Measurements from ENCODE around the gene COL4A2.

Gene COL4A2

DNA sequence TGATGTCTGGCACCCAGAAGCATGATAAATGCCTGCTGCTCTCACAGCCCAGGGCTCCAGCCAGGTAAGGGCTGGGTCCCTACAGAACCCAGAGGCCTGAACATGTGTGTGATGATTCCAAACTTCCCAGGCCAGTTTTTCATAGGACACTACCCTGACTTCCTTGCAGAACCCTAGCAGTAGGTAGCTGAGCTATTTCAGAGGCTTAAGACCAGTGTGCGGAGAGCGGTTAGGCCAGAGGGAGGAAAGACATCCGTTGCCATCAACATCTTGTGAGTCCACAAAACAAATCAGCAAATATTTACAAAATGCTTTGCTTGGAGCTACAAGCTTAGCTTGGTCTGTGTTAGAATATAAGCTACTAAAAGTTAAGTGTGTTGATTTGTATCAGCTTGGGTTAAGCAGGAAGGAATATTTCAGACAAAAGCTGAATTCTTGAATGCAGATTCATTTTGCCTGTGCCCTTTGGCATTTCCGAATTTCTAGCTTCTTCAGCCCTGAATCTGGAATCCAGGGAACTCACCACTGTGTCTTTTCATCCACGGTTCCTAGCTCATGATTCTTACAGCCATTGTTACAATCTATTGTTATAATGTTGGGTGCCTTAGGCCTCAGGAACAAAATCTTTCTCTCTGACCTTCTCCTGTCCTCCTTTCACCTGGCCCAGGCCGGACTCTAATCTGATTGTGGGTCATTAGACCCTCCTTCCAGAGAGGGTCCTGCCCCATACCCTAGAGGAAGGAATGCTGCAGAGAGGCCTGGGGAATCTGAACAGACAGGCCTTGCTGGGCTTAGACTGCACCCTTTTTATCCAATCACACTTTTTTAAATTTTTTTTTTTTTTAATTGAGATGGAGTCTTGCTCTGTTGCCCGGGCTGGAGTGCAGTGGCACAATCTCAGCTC lies 242.1 kb downstream of the COL4A2 start:
- DNase-seq = no peak

DNA sequence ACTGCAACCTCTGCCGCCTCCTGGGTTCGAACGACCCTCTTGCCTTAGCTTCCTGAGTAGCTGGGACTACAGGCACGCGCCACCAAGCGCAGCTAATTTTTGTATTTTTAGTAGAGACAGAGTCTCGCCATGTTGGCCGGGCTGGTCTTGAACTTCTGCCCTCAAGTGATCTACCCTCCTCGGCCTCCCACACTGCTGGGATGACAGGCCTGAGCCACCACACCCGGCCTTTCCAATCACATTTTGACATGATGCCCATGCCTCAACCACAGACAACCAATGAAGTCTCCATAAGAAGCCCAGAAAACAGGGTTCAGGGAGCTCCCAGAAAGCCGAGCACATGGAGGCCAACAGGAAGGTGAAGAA lies 242.7 kb downstream of the COL4A2 start:
- no peak for DNase-seq

DNA sequence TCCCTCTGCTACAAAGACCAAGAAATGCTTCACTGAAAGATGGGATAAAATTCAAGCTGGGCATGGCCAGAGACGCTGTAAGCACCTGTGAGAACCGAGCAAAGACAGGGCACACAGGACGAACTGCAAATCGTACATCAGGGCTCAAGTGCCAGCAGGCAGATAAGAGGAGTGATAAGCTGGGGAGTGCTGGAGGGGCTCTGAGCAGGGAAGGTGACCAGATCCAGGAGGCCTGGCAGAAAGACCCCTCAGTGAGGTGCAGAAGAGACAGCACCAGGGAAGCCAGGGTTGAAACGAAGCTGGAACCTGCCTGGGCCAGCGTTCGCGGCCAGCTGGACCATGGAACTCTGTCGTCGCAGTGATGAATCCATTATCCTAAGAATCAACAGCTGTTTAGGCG lies 244.2 kb downstream of the COL4A2 start:
- DNase-seq = no peak

DNA sequence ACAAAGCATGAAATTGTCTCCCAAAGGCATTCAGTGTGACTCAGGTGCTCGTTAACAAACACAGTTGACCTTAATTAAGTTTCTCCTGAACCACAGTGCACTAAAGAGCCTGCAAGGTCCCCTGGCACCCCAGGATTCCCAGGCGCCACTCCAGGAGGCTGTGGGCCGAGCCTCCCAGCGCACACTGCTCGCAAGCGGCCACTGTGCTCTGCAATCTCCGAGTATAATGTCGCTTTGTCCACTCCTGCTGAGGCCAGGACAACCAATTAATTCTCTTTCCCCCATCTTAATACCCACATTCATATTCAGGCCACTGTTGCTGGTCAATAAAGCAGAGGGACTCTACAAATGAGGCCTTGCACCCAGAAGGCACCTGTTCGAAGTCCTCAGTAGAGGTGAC lies 245.7 kb downstream of the COL4A2 start:
- no peak for DNase-seq

DNA sequence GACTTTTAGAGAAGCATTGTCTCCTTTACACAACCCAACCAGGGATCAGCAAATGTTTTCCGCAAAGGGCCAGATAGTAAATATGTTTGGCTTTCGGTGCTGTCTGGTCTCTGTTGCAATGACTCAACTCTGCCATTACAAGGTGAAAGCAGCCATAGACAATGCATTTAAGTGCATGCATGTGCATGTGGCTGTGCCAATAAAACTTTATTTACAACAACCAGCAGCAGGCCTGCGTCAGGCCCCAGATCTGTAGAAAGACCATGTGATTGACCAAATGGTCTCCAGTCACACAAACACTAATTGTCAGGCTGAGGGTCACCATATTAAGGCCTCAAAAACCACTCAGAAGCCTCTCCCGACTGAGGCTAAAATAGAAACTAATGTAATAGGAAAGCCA lies 246.3 kb downstream of the COL4A2 start:
- no peak for DNase-seq

DNA sequence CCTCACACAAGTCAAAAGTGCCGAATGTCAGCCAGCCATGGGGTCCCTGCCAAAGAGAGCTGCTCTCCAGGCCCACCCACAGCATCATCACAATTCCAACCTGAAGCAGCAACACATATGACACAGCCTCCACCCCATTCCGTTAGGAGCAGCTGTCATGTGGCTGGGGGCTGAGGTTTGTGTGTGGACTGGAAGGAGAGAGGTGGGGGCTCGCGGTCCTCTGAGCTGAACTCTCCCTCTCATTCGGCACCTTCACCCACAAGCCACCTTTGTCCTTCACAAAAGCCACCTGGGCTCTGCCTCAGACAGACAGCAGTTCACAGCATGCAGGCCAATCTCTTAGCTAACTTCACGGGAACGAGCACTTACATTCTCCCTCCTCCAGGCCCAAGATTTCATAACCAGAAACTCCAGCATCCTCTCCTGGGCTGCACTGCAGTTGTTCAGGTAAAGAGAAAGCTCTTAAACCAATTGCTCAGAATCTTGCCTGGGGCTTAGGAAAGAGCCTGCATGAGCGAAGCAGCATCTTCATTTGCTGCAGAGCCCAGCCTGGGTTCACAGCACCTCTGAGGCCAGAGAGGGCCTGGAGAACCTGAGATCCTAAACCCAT lies 247.2 kb downstream of the COL4A2 start:
- no peak for DNase-seq

DNA sequence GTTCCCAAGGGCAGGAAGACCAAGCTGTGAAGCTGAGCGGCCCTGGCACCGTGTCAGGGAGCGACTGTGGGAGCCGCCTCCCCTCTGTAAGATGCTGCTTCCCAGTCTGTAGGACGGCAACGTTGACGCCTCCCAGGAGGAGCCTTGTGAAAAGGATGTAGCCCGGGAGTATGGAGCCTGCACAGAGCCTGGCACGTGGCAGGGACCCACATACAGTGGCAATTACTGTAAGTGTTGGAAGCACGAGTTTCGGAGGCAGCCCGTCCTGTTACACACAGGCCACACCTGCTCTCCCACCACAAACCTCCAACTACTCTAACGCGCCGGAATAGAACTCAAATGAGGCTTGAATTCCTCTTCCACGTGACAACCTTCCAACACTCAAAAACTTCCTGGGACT lies 247.9 kb downstream of the COL4A2 start:
- DNase-seq = no peak

DNA sequence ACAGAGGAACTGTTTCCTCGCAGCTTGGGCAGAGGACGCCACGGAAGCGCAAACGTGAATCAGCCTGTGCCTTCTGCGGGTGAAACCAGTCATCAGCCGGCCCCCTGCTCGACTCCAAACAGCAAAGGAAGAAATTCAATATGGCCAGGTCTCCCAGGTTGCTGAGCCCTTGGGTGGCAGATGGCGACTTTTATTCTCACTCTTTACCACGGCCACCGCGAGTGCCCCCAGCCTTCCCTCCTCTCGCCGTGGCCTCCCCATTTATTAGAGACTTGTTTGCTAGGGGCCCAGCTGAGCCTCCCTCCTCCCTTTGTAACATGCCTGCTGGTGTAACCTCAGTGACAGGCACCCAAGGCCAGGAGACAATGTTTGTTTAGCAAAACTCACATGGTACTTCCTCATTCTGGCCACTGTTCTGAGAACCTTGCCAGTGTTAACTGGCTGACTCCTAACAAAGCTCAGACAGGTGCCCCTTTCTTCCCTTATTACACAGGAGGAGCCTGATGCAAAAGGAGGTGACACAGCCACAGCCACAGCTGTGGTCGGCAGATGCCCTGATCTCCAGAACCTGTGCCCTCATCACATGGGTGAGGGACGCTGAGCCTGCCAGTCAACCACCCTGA lies 248.6 kb downstream of the COL4A2 start:
- DNase-seq = no peak

DNA sequence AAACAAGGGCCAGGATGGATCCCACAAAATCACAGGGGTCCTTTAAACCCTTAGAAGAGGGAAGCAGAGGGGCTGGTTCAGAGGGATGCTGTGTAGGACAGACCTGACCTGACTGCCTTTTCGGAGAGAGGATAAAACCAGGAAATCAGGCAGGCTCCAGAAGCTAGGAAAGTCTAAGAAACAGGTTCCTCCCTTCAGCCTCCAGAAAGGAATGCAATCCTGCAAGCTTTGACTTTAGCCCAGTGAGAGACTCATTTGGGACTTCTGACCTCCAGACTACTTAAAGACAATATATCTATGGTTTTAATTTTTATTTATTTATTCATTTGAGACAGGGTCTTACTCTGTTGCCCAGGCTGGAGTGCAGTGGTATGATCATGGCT lies 249.1 kb downstream of the COL4A2 start:
- DNase-seq = no peak

DNA sequence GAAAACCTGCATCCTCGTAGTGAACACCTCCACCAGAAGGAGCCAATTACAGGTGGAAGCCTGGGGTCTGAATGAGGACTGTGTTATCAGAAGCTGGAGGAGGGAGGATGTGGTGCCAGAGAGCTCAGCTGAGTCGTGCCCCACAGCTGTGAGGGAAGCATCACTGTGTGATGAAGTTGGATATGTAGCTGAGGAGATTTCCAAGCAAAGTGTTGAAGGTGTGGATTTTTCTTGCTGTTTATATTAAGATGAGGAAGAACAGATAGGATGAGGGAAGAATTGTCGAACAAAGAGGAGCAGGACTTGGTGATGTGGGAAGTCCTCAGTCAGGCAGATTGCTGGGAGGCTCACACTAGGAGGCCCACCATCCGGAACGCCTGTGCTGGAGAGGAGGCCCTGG lies 250.0 kb downstream of the COL4A2 start:
- no peak for DNase-seq

DNA sequence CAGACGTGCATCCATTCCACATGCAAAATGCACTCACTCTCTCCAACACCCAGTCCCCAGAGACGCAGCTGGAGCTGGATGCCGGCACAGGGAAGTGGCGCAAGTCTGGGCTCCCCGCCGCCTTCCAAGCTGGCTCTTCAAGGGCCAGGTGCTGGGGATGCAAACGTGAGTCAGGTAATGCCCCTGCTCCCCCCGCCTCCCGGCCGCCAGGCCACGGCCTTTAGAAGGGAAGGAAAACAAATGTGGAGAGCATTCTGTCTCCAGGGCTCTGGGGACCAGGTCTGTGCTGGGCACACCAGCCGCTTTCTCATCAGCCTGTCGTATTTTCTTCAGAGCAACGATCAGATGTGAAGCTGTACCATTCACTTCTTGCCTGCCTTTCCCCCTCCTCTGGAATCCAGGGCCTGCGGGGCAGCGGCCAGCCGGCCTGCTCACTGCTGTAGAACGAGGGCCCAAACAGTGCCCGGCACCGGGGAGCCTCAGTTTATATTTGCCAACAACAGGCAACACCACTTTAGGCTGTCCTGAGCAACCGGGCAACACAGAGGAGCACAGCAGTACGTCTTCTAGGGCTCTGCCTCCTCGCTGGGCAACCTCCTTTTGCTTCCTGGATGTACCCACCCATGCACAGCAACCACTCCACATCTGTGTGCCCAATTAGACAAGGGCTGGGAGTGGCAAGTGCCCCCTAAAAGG lies 250.7 kb downstream of the COL4A2 start:
- no peak for DNase-seq

DNA sequence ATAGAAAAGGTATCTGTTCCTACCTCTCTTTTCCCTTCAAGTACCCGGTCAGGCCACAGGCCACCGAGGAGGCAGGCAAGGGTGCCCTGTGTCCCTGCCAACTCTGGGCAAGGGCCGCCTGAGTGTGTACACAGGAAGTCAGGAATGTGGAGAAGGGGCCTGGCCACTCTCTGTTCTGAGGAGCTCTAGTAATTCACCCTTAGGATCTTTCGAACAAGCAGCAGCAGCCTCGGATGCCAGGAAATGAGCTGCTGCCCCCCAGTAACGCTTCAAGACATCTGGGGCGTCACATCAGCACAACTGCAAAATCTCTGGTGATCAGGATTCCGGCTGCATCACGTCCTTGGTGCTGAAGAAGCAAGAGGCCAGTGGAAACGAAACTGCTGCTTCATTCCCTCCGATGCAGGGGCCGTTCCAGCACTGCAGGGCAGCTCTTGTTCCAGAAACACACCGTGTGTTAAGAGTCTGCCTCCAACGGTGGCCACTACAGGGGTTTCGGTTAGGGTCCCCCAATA lies 252.4 kb downstream of the COL4A2 start:
- DNase-seq = no peak

DNA sequence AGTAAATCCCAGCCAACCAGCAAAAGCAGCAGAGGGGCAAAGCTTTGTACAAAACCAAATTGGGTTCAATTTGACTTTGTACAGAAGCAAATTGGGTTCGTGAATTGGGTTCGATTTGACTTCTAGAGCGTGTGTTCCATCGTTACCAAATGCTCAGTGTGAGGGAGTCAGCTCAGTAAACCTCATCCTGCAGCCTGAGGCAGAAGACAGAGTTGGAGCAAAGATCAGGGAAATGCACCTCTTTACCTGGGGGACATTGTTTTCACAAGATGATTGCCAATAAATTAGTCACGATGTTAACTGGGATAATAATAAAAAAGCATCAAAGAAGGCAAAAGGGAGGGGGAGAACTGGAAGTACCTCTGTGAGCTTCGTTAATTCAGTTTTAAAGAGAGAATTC lies 252.9 kb downstream of the COL4A2 start:
- DNase-seq = no peak

DNA sequence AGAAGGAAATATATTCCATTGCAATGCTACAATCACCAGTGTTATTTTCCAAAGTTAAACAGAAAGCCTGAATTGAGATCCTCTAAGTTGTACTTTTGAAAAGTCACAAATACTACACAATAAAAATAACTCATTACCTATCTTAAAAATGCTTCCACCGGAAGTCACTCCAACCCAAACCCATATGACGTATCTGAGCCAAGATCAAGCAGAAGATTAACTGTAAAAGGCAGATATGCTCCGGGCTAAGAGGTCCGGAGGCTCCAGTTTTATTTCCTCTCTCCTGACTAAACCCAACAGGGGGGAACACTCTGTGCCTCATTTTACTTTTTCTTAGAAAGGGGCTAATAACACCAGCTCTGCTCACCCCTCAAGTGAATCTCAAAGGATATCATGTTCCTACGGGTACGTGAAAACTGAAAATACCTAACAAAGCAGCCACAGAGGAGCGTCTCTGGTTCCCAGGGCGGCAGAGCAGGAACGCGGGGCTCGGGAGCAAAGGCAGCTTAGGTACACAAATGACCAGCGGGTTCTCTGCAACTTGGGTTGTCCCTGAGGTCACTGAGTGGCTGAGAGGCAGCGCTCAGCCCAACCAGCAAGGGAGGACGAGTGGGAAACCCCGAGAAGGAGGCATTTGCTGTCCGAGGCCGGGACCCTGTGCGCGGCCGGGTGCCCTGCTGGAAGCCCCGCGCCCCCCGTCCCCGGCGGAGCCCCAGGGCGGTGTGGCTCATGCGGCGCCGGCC lies 253.7 kb downstream of the COL4A2 start:
- no peak for DNase-seq

DNA sequence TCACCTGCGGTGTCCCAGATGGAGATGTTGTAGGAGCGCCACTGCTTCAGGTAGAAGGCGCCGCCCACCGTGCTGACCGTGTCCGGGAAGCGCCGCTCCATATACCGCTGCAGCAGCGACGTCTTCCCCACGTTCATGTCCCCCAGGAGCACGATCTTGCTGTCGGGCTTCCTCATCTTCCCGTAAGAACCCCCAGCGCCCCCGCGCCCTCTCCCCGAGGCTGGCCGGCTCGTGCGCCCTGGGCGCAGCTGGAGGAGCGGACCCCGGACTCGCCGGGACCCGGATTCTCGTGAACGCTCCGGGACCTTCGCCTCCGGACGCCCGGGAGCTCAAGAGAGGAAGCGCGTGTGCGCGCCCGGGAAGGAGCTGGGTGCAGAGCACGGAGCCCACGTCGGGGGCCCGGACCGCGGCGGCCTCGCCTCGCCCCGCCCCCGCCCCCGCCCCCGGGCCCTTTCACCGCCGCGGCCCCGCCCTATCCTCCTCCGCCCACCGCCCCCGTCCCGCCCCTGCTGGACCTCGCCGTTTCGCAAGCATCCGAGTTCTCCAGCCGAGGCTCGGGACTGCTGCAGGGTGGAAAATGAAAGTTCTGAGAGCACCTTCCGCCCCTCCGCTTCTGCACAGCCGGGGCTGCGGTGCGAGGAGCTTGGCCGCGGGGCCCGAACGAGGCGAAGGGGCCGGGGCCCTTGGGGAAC lies 254.4 kb downstream of the COL4A2 start, which contains the start of gene RAB20:
TSS of gene RAB20 (minus strand) at position 379 of the 692 bp plus-strand sequence. CDS start at position 176, 203 bp downstream.
- DNase-seq = peak; percentile 48

DNA sequence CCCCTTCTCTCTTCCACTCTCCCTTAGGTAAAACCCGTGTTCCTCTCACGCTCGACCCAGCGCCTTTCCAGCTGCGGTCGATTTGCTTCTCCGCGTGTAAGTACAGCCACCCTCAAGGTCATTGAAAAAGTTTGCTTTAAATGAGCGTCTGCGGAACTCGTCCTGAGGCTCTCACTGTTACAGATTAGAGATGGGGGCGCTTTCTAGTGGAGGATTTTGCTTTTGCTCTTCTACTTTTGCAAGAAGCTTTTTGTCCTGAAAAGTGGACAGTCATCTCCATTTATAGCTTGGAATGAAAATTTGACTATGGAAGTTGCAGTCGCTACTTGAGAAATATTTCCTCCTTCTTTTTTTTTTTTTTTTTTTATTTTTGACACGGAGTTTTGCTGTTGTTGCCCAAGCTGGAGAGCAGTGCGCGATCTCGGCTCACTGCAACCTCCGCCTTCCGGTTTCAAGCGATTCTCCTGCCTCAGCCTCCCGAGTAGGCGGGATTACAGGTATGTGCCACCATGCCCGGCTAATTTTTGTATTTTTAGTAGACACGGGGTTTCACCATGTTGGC lies 255.0 kb downstream of the COL4A2 start:
- DNase-seq = no peak
